Endothelial cell of umbilical vein (primary cell): ENCODE data around the gene ANKRD33B. TPM values are rescaled to one million over a fixed set of nuclear protein-coding genes. Genes with fewer than 3 reads are reported as not detected.

Experiments
- BruUV-seq: library from RNA; stranded (reverse); fragments of 400-500 nt; replicated peaks from 2 replicates; lab custom pipeline; 2021; lab: Mats Ljungman, UMichigan
- CTCF ChIA-PET: fragments of 300-600, 350-600 bp; sonication (Branson Sonifier 250); formaldehyde crosslinking; loops from one replicate; lab custom pipeline; 2021; ENCODE audit warnings: antibody characterized with exemption, inconsistent platforms; lab: Charles Lee
- POLR2A ChIA-PET: fragments of 300-600, 350-600 bp; sonication (Branson Sonifier 250); formaldehyde crosslinking; loops from one replicate; lab custom pipeline; 2021; ENCODE audit warnings: antibody characterized with exemption, inconsistent platforms; lab: Charles Lee
- DNase-seq: peaks from one replicate; pipeline ENCODE4 v3.0.0-alpha.2; 2011; ENCODE audit warnings: low read depth, low spot score
- FAIRE-seq: peaks from 2 replicates; lab custom pipeline; 2011; peaks lifted over from hg19 to GRCh38; lab: Jason Lieb, UNC
- H2AFZ ChIP-seq: 2 replicates; pipeline ENCODE4 v1.6.0; 2012; ENCODE audit warnings: low read depth, low read length, control low read depth, inconsistent platforms
- H3K27ac ChIP-seq: 2 replicates; pipeline ENCODE4 v1.5.1; 2011; ENCODE audit warnings: low read depth, mild to moderate bottlenecking, control low read depth, low read length, moderate library complexity; ENCODE audit not compliant: insufficient read depth
- H3K27me3 ChIP-seq, 2 experiments: 2 replicates each; pipeline versions ENCODE4 v1.6.0 to v1.6.1; 2011; ENCODE audit warnings: low read length in 2 of 2, mixed read lengths in 1 of 2; ENCODE audit not compliant: control insufficient read depth in 2 of 2, insufficient read depth in 2 of 2
- H3K36me3 ChIP-seq, 2 experiments: 2 replicates in 1 of 2; 3 replicates in 1 of 2; pipeline ENCODE4 v1.5.1; 2011; ENCODE audit warnings: low read length in 2 of 2, mild to moderate bottlenecking in 1 of 2, moderate library complexity in 1 of 2; ENCODE audit not compliant: control insufficient read depth in 2 of 2, insufficient read depth in 2 of 2; ENCODE audit errors: extremely low read depth in 1 of 2
- H3K4me1 ChIP-seq: 3 replicates; pipeline ENCODE4 v1.5.1; 2011; ENCODE audit warnings: mild to moderate bottlenecking, low read length; ENCODE audit not compliant: control insufficient read depth, insufficient read depth; ENCODE audit errors: extremely low read depth
- H3K4me2 ChIP-seq: 2 replicates; pipeline ENCODE4 v1.6.1; 2011; ENCODE audit warnings: low read length, control low read depth, mixed read lengths; ENCODE audit not compliant: insufficient read depth
- H3K4me3 ChIP-seq, 3 experiments: fragments of 200-600 bp in 1 of 3; sonication (generic), shearing (Covaris generic) in 1 of 3; replicated peaks in 1 of 3; 2 replicates each; pipeline ENCODE4 v1.5.1; 2011 to 2016; ENCODE audit warnings: control low read depth in 3 of 3, low read length in 3 of 3, mild to moderate bottlenecking in 2 of 3, inconsistent platforms in 1 of 3, low read depth in 1 of 3, moderate library complexity in 1 of 3; ENCODE audit not compliant: insufficient read depth in 1 of 3
- H3K79me2 ChIP-seq: 2 replicates; pipeline ENCODE4 v1.6.0; 2012; ENCODE audit warnings: low read length, inconsistent platforms; ENCODE audit not compliant: control insufficient read depth, insufficient read depth
- H3K9ac ChIP-seq: replicated peaks from 2 replicates; pipeline ENCODE3; 2011; ENCODE audit warnings: low read length, control low read depth; ENCODE audit not compliant: insufficient read depth; ENCODE audit errors: extremely low read depth
- H3K9me1 ChIP-seq: replicated peaks from 3 replicates; pipeline ENCODE4 v1.6.0; 2011; ENCODE audit warnings: mild to moderate bottlenecking, low read length; ENCODE audit not compliant: control insufficient read depth, insufficient read depth; ENCODE audit errors: extremely low read depth
- H3K9me3 ChIP-seq: replicated peaks from 2 replicates; pipeline ENCODE4 v1.5.1; 2012; ENCODE audit warnings: low read length, inconsistent platforms; ENCODE audit not compliant: control insufficient read depth, insufficient read depth
- H4K20me1 ChIP-seq: replicated peaks from 2 replicates; pipeline ENCODE3; 2011; ENCODE audit warnings: mild to moderate bottlenecking, low read length; ENCODE audit not compliant: control insufficient read depth, insufficient read depth; ENCODE audit errors: extremely low read depth
- EZH2 ChIP-seq: IDR thresholded peaks from 2 replicates; pipeline ENCODE4 v1.6.1; 2012; ENCODE audit warnings: borderline replicate concordance, low read depth, mild to moderate bottlenecking, moderate library complexity, low read length, inconsistent platforms; ENCODE audit not compliant: severe bottlenecking
- FOS ChIP-seq: IDR thresholded peaks from 2 replicates; pipeline ENCODE4 v1.6.1; 2011; ENCODE audit warnings: mild to moderate bottlenecking, low read length, moderate library complexity, borderline replicate concordance; ENCODE audit not compliant: insufficient read depth
- GATA2 ChIP-seq: IDR thresholded peaks from 2 replicates; pipeline ENCODE4 v1.7.0; 2011; ENCODE audit warnings: low read depth, mild to moderate bottlenecking, moderate library complexity, mixed read lengths, low read length; ENCODE audit not compliant: insufficient read length, insufficient read depth
- JUN ChIP-seq: IDR thresholded peaks from 2 replicates; pipeline ENCODE4 v1.6.1; 2011; ENCODE audit warnings: borderline replicate concordance, low read depth; ENCODE audit not compliant: insufficient read length, insufficient read depth
- MYC ChIP-seq: IDR thresholded peaks from one replicate; pipeline ENCODE4 v1.6.1; 2011; ENCODE audit warnings: mild to moderate bottlenecking, low read depth, low read length
- POLR2A ChIP-seq: IDR thresholded peaks from 2 replicates; pipeline ENCODE4 v1.6.1; 2012; ENCODE audit warnings: low read depth, mild to moderate bottlenecking, control low read depth, low read length
- POLR2AphosphoS5 ChIP-seq: IDR thresholded peaks from 2 replicates; pipeline ENCODE4 v1.6.1; 2012; ENCODE audit warnings: low read depth, mild to moderate bottlenecking, control low read depth, low read length, moderate library complexity; ENCODE audit not compliant: insufficient read depth
- dilution Hi-C: fragments of 300-500 bp; cut with MboI; formaldehyde crosslinking; loops from one replicate; pipeline ENCODE4 v1.15.0; 2019; ENCODE audit warnings: low sequenced_read_pairs; ENCODE audit not compliant: extremely low pct_ligation_motif_present
- intact Hi-C: fragments of 100-400 bp; cut with micrococcal nuclease; formaldehyde crosslinking; loops from one replicate; pipeline ENCODE4 v1.10.0; 2022
- polyA plus RNA-seq, 4 experiments: library from polyadenylated mRNA; depleted of rRNA in 3 of 4; stranded (reverse) in 3 of 4; unstranded in 1 of 4; fragments of >200 nt; gene quantifications; 2 replicates each; pipeline versions ENCODE4 v1.2.1 to v1.2.3, GENCODE V29; 2011 to 2012; ENCODE audit warnings: missing spikeins in 1 of 4
- total RNA-seq: library from RNA; stranded (reverse); gene quantifications from 2 replicates; pipeline ENCODE4 v1.2.3, GENCODE V29; 2021
- TF ChIP-seq, protein P1 (sequence below): IDR thresholded peaks from 2 replicates; pipeline ENCODE4 v1.6.1; 2011; ENCODE audit not compliant: insufficient read depth, insufficient read length
- TF ChIP-seq, protein P2 (sequence below), 2 donors: IDR thresholded peaks; 1 replicate in 1 of 2; 2 replicates in 1 of 2; pipeline ENCODE4 v1.5.1; 2011; ENCODE audit warnings: low read length in 2 of 2, mild to moderate bottlenecking in 2 of 2, moderate library complexity in 2 of 2, control low read depth in 1 of 2, inconsistent platforms in 1 of 2, low read depth in 1 of 2; ENCODE audit not compliant: insufficient read depth in 1 of 2; ENCODE audit errors: extremely low read depth in 1 of 2

Gene ANKRD33B
- total and polyA plus RNA-seq, 2 donors (not counting 3 experiments of a cell fraction or from before 2014, with no cell fraction given), result 2.4 to 5.4 TPM

DNA sequence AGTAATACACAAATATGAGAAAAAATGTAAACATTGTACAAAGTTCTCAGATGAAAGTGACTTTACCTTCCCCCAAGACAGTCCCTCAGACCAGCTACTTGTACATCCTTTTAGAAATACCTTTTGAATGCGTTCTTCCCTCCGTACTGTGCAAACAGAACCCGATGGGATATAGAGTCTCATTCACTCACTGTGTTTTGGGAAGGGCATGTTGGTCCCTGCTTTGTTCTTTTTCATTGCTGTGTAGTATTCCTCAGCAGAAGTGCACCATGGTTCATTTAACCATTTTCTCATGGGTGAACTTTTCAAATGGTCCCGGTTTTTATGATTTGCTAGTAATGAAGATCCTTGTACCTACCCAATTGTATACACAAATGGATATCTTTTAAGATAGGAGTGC is 94.4 kb downstream of the ANKRD33B start:
- Histone ChIP-seq H3K4me1 (no peaks in the 10 kb centered on the region), H2AFZ (no peak overlapping the region), H3K79me2 (no peaks in the 10 kb centered on the region), H3K4me2 (no peak overlapping the region), H3K36me3 (no peaks in the 10 kb centered on the region), H3K4me3 (no peak overlapping the region), H3K9ac (no peak overlapping the region), H3K27me3 (no peaks in the 10 kb centered on the region), H3K9me1 (no peaks in the 10 kb centered on the region), H3K27ac (no peak overlapping the region), H4K20me1 (no peaks in the 10 kb centered on the region), H3K9me3 (no peaks in the 10 kb centered on the region)
- CTCF ChIA-PET, result interaction anchor here (1.2 kb wide), 1 partner anchor 204 kb away, joined by 3 read pairs; no protein-coding TSS in a partner anchor
- no peak for FAIRE-seq
- TF ChIP-seq JUN (no peak), POLR2A (no peak), EZH2 (no peak), POLR2AphosphoS5 (no peak), GATA2 (no peak), FOS (no peak), MYC (no peak)
- TF ChIP-seq, protein P1, sequence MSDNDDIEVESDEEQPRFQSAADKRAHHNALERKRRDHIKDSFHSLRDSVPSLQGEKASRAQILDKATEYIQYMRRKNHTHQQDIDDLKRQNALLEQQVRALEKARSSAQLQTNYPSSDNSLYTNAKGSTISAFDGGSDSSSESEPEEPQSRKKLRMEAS, result no peak
- TF ChIP-seq, protein P2, sequence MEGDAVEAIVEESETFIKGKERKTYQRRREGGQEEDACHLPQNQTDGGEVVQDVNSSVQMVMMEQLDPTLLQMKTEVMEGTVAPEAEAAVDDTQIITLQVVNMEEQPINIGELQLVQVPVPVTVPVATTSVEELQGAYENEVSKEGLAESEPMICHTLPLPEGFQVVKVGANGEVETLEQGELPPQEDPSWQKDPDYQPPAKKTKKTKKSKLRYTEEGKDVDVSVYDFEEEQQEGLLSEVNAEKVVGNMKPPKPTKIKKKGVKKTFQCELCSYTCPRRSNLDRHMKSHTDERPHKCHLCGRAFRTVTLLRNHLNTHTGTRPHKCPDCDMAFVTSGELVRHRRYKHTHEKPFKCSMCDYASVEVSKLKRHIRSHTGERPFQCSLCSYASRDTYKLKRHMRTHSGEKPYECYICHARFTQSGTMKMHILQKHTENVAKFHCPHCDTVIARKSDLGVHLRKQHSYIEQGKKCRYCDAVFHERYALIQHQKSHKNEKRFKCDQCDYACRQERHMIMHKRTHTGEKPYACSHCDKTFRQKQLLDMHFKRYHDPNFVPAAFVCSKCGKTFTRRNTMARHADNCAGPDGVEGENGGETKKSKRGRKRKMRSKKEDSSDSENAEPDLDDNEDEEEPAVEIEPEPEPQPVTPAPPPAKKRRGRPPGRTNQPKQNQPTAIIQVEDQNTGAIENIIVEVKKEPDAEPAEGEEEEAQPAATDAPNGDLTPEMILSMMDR (IDR thresholded peaks at IDR 0.05; ENCODE audit: extremely low read depth in 1 of 2, insufficient read depth in 1 of 2, low read depth in 1 of 2, low read length in 2 of 2), result no peak
- POLR2A ChIA-PET, result no interaction called here
- no TSS peak for BruUV-seq
- no peak for DNase-seq
- intact Hi-C loops, result no loop called here
- dilution Hi-C loops, result no loop called here
